NCI-H345 (cell line): ENCODE results near the gene ADIG.

Experiments used
- DNase-seq: peaks from one replicate; lab custom pipeline; 2025; lab: John Stamatoyannopoulos, UW

The ADIG gene

GRCh38 chr20:38633577-38634093 is 52.6 kb downstream of the ADIG start:
- peak; percentile 62 for DNase-seq

GRCh38 chr20:38635721-38636288 is 54.8 kb downstream of the ADIG start:
- DNase-seq: no peak
